Kidney (tissue), 14 donors: ENCODE results near the gene WSB1. TPM values are rescaled to one million over a fixed set of nuclear protein-coding genes. Genes with fewer than 3 reads are reported as not detected.

Experiments
- DNase-seq, 5 donors: peaks; one replicate each; pipeline ENCODE4 v3.0.0-alpha.2; 2013 to 2020
- FAIRE-seq: peaks from 2 replicates; lab custom pipeline; 2012; peaks lifted over from hg19 to GRCh38; lab: Jason Lieb, UNC
- H3K27ac ChIP-seq, 2 donors: one replicate each; pipeline ENCODE4 v1.7.0; 2013; ENCODE audit warnings: low read depth in 2 of 2, low read length in 2 of 2, inconsistent platforms in 1 of 2
- H3K27me3 ChIP-seq: one replicate; pipeline ENCODE4 v1.7.1; 2013; ENCODE audit warnings: low read length, inconsistent platforms; ENCODE audit not compliant: control insufficient read depth, insufficient read depth
- H3K36me3 ChIP-seq, 3 donors: one replicate each; pipeline versions ENCODE4 v1.7.0 to v1.7.1; 2013; ENCODE audit warnings: low read length in 3 of 3, control low read depth in 1 of 3, inconsistent platforms in 1 of 3; ENCODE audit not compliant: insufficient read depth in 3 of 3, control insufficient read depth in 2 of 3
- H3K4me1 ChIP-seq, 3 donors: one replicate each; pipeline versions ENCODE4 v1.7.0 to v1.7.1; 2013; ENCODE audit warnings: low read length in 3 of 3, inconsistent platforms in 1 of 3, low read depth in 1 of 3; ENCODE audit not compliant: control insufficient read depth in 2 of 3, insufficient read depth in 2 of 3
- H3K4me3 ChIP-seq, 3 donors: one replicate each; pipeline versions ENCODE4 v1.7.0 to v1.8.1; 2013; ENCODE audit warnings: low read length in 3 of 3, control low read depth in 1 of 3, inconsistent platforms in 1 of 3
- H3K9ac ChIP-seq, 3 donors: one replicate each; pipeline versions ENCODE4 v1.7.0 to v1.7.1; 2013; ENCODE audit warnings: low read length in 3 of 3, control low read depth in 1 of 3, inconsistent platforms in 1 of 3
- H3K9me3 ChIP-seq, 3 donors: one replicate each; pipeline versions ENCODE4 v1.7.0 to v1.7.1; 2013; ENCODE audit warnings: low read length in 3 of 3, control low read depth in 1 of 3, inconsistent platforms in 1 of 3; ENCODE audit not compliant: control insufficient read depth in 2 of 3, insufficient read depth in 1 of 3
- intact Hi-C: fragments of 100-400 bp; cut with DNase I; formaldehyde crosslinking; loops from one replicate; pipeline ENCODE4 v1.11.1; 2022
- polyA plus RNA-seq: library from polyadenylated mRNA; stranded (reverse); fragments of 350-450 nt; fragmentation: Illumina TruSeq; extraction: RNeasy Lipid Tissue Mini Kit (QIAGEN cat#74804); gene quantifications from one replicate; pipeline ENCODE4 v1.2.3, GENCODE V29; 2014; ENCODE audit warnings: low read depth, low replicate concordance; ENCODE audit not compliant: insufficient read depth
- total RNA-seq: library from RNA; stranded (reverse); fragmentation: NEBNext Ultra II Directional; extraction: Animal tissue kit (Norgen Biotek cat#: 25700); gene quantifications from one replicate; pipeline ENCODE4 v1.2.1, GENCODE V29; 2021
- TF ChIP-seq, protein P1 (sequence below): IDR thresholded peaks from 3 replicates; pipeline ENCODE4 v1.5.1; 2012; ENCODE audit warnings: mild to moderate bottlenecking, moderate library complexity, borderline replicate concordance; ENCODE audit not compliant: insufficient read depth; ENCODE audit errors: extremely low read depth
- donor health status: control.
- donor health status: control.
- donor health status: control.
- donor health status: control.
- donor health status: control.
- donor health status: DM: yes; HTN: yes; CAD: no.
- donor health status: Normal renal cell carcinoma (clear cell type).

The WSB1 gene
- total and polyA plus RNA-seq, 2 donors from 2014 or later = 59.8 to 195 TPM

- Histone ChIP-seq H3K9ac (no peak overlapping the region), H3K4me3 (no peak overlapping the region), H3K27me3 (no peaks in the 10 kb centered on the region), H3K27ac (no peak overlapping the region), H3K36me3 (no peaks in the 10 kb centered on the region), H3K9me3 (no peaks in the 10 kb centered on the region), H3K4me1 (no peaks in the 10 kb centered on the region)
- TF ChIP-seq, protein P1, sequence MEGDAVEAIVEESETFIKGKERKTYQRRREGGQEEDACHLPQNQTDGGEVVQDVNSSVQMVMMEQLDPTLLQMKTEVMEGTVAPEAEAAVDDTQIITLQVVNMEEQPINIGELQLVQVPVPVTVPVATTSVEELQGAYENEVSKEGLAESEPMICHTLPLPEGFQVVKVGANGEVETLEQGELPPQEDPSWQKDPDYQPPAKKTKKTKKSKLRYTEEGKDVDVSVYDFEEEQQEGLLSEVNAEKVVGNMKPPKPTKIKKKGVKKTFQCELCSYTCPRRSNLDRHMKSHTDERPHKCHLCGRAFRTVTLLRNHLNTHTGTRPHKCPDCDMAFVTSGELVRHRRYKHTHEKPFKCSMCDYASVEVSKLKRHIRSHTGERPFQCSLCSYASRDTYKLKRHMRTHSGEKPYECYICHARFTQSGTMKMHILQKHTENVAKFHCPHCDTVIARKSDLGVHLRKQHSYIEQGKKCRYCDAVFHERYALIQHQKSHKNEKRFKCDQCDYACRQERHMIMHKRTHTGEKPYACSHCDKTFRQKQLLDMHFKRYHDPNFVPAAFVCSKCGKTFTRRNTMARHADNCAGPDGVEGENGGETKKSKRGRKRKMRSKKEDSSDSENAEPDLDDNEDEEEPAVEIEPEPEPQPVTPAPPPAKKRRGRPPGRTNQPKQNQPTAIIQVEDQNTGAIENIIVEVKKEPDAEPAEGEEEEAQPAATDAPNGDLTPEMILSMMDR = no peak
- FAIRE-seq (no peak), DNase-seq (no peak)
- intact Hi-C loops = no loop called here
Measured at GRCh38 chr17:27265333-27265732, 28.6 kb upstream of the WSB1 start.

- Histone ChIP-seq H3K4me3 (no peak overlapping the region), H3K4me1 (no peaks in the 10 kb centered on the region), H3K36me3 (no peaks in the 10 kb centered on the region), H3K9ac (no peak overlapping the region), H3K27ac (no peak overlapping the region), H3K9me3 (no peaks in the 10 kb centered on the region), H3K27me3 (no peaks in the 10 kb centered on the region)
- DNase-seq = no peak
- TF ChIP-seq, protein P1 = no peak
- FAIRE-seq = no peak
- intact Hi-C loops = no loop called here
Measured at GRCh38 chr17:27266228-27266627, 27.7 kb upstream of the WSB1 start.

DNA sequence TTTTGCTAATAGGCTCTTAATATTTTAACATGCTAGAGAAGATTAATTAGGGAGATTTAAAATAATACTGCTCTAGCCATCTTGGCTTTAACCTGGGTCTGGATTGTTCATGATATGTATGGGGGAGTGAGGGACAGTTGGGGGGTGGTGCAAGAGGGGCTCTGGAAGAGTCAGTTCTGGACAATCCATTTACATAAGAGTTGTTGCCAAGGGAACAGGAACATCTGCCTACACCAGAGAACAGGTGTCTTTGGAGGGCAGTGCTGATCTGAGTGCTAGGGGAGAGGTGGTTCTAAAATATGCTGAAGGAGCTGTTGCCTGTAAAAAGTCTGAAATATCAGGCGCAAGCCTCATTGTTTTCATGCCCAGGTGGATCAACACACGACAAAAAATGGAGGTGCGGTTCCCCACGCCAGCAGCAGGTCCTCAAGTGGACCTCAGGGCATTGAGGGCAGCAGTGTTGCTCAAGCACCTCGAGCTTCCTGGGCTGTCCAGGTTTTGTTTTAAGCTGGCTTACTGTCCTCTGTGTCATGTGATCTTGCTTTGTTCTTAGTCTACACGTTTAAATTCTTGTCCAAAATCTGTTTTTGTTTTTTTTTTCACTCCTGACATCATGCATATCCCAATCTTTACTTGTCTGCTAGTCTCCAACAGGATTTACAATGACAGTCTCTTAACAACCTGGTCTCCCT is 25.4 kb upstream of the WSB1 start:
- Histone ChIP-seq H3K27ac (no peak overlapping the region), H3K27me3 (no peaks in the 10 kb centered on the region), H3K9ac (no peak overlapping the region), H3K4me1 (no peaks in the 10 kb centered on the region), H3K4me3 (no peak overlapping the region), H3K36me3 (no peaks in the 10 kb centered on the region), H3K9me3 (no peaks in the 10 kb centered on the region)
- intact Hi-C loops = no loop called here
- TF ChIP-seq, protein P1 = no peak
- FAIRE-seq (no peak), DNase-seq (no peak)

GRCh38 chr17:27269201-27269600 is 24.7 kb upstream of the WSB1 start:
- Histone ChIP-seq H3K4me1 (no peaks in the 10 kb centered on the region), H3K9ac (no peak overlapping the region), H3K4me3 (no peak overlapping the region), H3K27me3 (no peaks in the 10 kb centered on the region), H3K9me3 (no peaks in the 10 kb centered on the region), H3K27ac (no peak overlapping the region), H3K36me3 (no peaks in the 10 kb centered on the region)
- DNase-seq = no peak
- TF ChIP-seq, protein P1 = no peak
- FAIRE-seq = no peak
- intact Hi-C loops = no loop called here
